VCaP (cell line): ENCODE results near the gene N4BP2.

Experiments
- H3K27ac ChIP-seq: fragments of 450-650 bp; 2 replicates; pipeline ENCODE4 v1.5.1; 2017
- CTCF ChIP-seq: fragments of 450-650 bp; conservative IDR thresholded peaks from 2 replicates; pipeline ENCODE4 v1.5.1; 2017; ENCODE audit warnings: mild to moderate bottlenecking, moderate library complexity

N4BP2 gene

GRCh38 chr4:40205259-40206198 lies 148.9 kb downstream of the N4BP2 start:
- TF ChIP-seq CTCF, result no peak
- no peak overlapping the region for H3K27ac ChIP-seq

GRCh38 chr4:40206426-40206825 lies 149.8 kb downstream of the N4BP2 start:
- H3K27ac ChIP-seq, result no peak overlapping the region

More at GRCh38 chr4:40206426-40206825, 149.8 kb downstream of the N4BP2 start:
- TF ChIP-seq CTCF, result no peak
